HepG2 (cell line): ENCODE results near the gene AKIP1. TPM values are rescaled to one million over a fixed set of nuclear protein-coding genes. Genes with fewer than 3 reads are reported as not detected.

Experiments
- AKAP8 ChIP-seq: sonication (generic); formaldehyde crosslinking; IDR thresholded peaks from 2 replicates; pipeline ENCODE4 v1.5.1; 2020; ENCODE audit warnings: mild to moderate bottlenecking, missing genetic modification reagents
- BRD4 ChIP-seq: sonication (generic); formaldehyde crosslinking; IDR thresholded peaks from 2 replicates; pipeline ENCODE4 v1.4.0; 2020; ENCODE audit warnings: missing genetic modification reagents
- HDAC1 ChIP-seq: sonication (generic); formaldehyde crosslinking; IDR thresholded peaks from 2 replicates; pipeline ENCODE4 v1.5.1; 2020; ENCODE audit warnings: mild to moderate bottlenecking, missing genetic modification reagents
- HNF4A ChIP-seq: sonication (generic); formaldehyde crosslinking; IDR thresholded peaks from 2 replicates; pipeline ENCODE4 v1.4.0; 2020; ENCODE audit warnings: missing genetic modification reagents
- KDM2A ChIP-seq: sonication (generic); formaldehyde crosslinking; IDR thresholded peaks from 2 replicates; pipeline ENCODE4 v1.4.0; 2020; ENCODE audit warnings: low read depth, missing genetic modification reagents, borderline replicate concordance
- KLF15 ChIP-seq: sonication (generic); formaldehyde crosslinking; IDR thresholded peaks from 2 replicates; pipeline ENCODE4 v1.8.1; 2023; ENCODE audit warnings: borderline replicate concordance, mild to moderate bottlenecking, inconsistent platforms, missing genetic modification reagents, mixed read lengths
- KMT2B ChIP-seq: IDR thresholded peaks from 2 replicates; pipeline ENCODE4 v1.6.1; 2016; ENCODE audit warnings: missing genetic modification reagents, missing compliant biosample characterization
- MNT ChIP-seq: fragments of 450-650 bp; IDR thresholded peaks from 2 replicates; pipeline ENCODE4 v1.6.1; 2016
- MXI1 ChIP-seq: IDR thresholded peaks from 3 replicates; pipeline ENCODE4 v1.6.1; 2012; ENCODE audit warnings: low read depth, low read length, inconsistent platforms, borderline replicate concordance
- NR2F2 ChIP-seq: IDR thresholded peaks from 2 replicates; pipeline ENCODE4 v1.6.1; 2012; ENCODE audit warnings: low read depth, inconsistent platforms, borderline replicate concordance
- SMYD3 ChIP-seq: sonication (generic); formaldehyde crosslinking; IDR thresholded peaks from 2 replicates; pipeline ENCODE4 v1.8.1; 2023; ENCODE audit warnings: mild to moderate bottlenecking, missing genetic modification reagents
- TARDBP ChIP-seq: sonication (generic); formaldehyde crosslinking; IDR thresholded peaks from 2 replicates; pipeline ENCODE4 v1.8.0; 2022; ENCODE audit warnings: mild to moderate bottlenecking, missing genetic modification reagents
- TFDP2 ChIP-seq: sonication (generic); formaldehyde crosslinking; IDR thresholded peaks from 2 replicates; pipeline ENCODE4 v1.4.0; 2020; ENCODE audit warnings: missing genetic modification reagents
- TMF1 ChIP-seq: sonication (generic); formaldehyde crosslinking; IDR thresholded peaks from 2 replicates; pipeline ENCODE4 v1.8.1; 2022; ENCODE audit warnings: low read depth, missing genetic modification reagents
- YY1 ChIP-seq: IDR thresholded peaks from 2 replicates; pipeline ENCODE4 v1.6.1; 2011; ENCODE audit warnings: low read length, low read depth, moderate library complexity, mild to moderate bottlenecking; ENCODE audit not compliant: insufficient read depth, insufficient replicate concordance
- ZBTB14 ChIP-seq: sonication (generic); formaldehyde crosslinking; IDR thresholded peaks from 2 replicates; pipeline ENCODE4 v1.4.0; 2020; ENCODE audit warnings: missing genetic modification reagents
- ZNF205 ChIP-seq: IDR thresholded peaks from 2 replicates; pipeline ENCODE4 v1.6.1; 2018; ENCODE audit warnings: missing biosample characterization, missing genetic modification reagents
- ZNF430 ChIP-seq: sonication (generic); formaldehyde crosslinking; IDR thresholded peaks from 2 replicates; pipeline ENCODE4 v1.9.0; 2021; ENCODE audit warnings: mild to moderate bottlenecking, missing genetic modification reagents
- ZNF446 ChIP-seq: sonication (generic); formaldehyde crosslinking; IDR thresholded peaks from 2 replicates; pipeline ENCODE4 v1.5.0; 2020; ENCODE audit warnings: mild to moderate bottlenecking, missing genetic modification reagents
- ZNF598 ChIP-seq: sonication (generic); formaldehyde crosslinking; IDR thresholded peaks from 2 replicates; pipeline ENCODE4 v1.5.1; 2020; ENCODE audit warnings: mild to moderate bottlenecking, missing genetic modification reagents, borderline replicate concordance
- ZNF709 ChIP-seq: sonication (generic); formaldehyde crosslinking; IDR thresholded peaks from 2 replicates; pipeline ENCODE4 v1.5.0; 2020; ENCODE audit warnings: mild to moderate bottlenecking, missing genetic modification reagents
- ZNF782 ChIP-seq: sonication (generic); formaldehyde crosslinking; IDR thresholded peaks from 2 replicates; pipeline ENCODE4 v1.4.0; 2020; ENCODE audit warnings: missing genetic modification reagents, mild to moderate bottlenecking, borderline replicate concordance
- polyA plus RNA-seq, 8 experiments: library from polyadenylated mRNA; depleted of rRNA in 3 of 8; stranded (reverse) in 7 of 8; unstranded in 1 of 8; fragments of >200 nt; fragmentation: Illumina TruSeq in 4 of 8; extraction: Trizol in 4 of 8; gene quantifications; 2 replicates each; pipeline versions ENCODE4 v1.2.1 to v1.2.3, GENCODE V29; 2011 to 2016; ENCODE audit warnings: low read depth in 4 of 8, missing spikeins in 1 of 8, mixed read lengths in 1 of 8; ENCODE audit not compliant: insufficient read depth in 1 of 8
- total RNA-seq, 5 experiments: library from RNA; depleted of rRNA; stranded (reverse); fragments of >200 nt; fragmentation: Illumina TruSeq; extraction: Trizol; gene quantifications; 2 replicates each; pipeline ENCODE4 v1.2.3, GENCODE V29; 2016; ENCODE audit warnings: low read depth in 1 of 5
- TF ChIP-seq, protein P1 (sequence below): IDR thresholded peaks from 2 replicates; pipeline ENCODE4 v1.6.1; 2016; ENCODE audit warnings: mild to moderate bottlenecking

The AKIP1 gene
- total and polyA plus RNA-seq, 2 of the 13 experiments (the other 11 are each of a cell fraction or from before 2014, with no cell fraction given) = 10.0 to 20.3 TPM

DNA sequence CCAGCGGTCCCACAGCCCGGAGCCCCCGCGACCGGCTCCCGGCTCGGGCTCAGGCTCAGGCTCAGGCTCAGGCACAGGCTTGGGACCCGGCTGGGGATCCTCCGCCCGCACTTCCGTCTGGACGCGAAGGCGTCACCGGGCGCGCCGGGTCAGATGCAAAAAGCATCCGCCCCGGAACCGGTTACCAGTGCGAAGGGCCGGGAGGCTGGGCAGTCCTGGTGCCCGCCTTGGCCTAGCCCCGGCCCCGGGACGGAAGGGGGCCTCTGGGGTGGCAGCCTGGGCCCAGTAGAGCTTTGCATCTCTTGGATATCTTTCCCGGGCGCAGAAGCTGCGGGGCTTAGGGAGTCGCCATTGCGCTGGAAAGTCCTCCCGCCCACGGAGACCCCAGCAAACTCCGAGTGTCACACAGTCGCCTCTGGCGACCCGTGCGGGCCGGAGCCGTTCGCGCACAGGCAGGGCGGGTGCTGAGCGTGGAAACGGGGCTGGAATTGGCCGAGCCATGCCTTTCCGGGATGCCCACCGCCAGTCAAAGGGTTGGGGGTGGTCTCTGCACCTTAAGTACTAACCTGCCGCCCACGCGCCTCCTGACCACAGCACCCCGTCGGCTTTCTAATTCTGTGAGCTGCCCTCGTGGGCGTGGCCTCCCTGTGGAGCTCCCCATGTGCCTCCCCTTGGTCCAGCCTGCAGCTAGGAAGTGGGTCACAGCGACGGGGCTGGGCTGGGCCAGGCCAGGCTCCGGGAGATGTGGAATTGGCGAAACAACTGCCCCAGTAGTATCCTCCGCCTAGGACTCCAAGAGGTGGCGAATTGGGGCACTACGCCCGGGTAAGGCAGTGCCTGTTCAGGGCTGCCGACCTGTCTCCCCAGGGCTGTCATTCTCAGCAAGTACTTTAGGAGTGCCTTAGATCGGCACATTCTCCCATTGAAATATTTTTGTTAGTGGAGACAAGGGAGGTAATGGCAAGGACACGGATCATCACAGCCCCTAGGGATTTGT lies 53.6 kb downstream of the AKIP1 start, which contains the start of gene TMEM9B (continued):
- TF ChIP-seq ZBTB14 (CRISPR knock-in tag) = 0 out of 2 replicates have a peak, but pooled peaks have one; percentile 23
- TF ChIP-seq ZNF598 (CRISPR knock-in tag) = peak; percentile 69; the same call in 1 of the 2 replicates
- TF ChIP-seq MXI1 = peak; percentile 83; the same call in 2 of the 3 replicates
- peak; percentile 53; the same call in 1 of the 2 replicates for TF ChIP-seq BRD4
- TF ChIP-seq KDM2A (CRISPR knock-in tag) = peak; percentile 84
- TF ChIP-seq ZNF205 (CRISPR knock-in tag) = 0 out of 2 replicates have a peak, but pooled peaks have one; percentile 25
- TF ChIP-seq HDAC1 (CRISPR knock-in tag) = peak; percentile 96
- TF ChIP-seq YY1 = peak; percentile 72
- TF ChIP-seq HNF4A (CRISPR knock-in tag) = peak; percentile 35; the same call in 1 of the 2 replicates
- TF ChIP-seq ZNF430 (CRISPR knock-in tag) = peak; percentile 62; the same call in 1 of the 2 replicates
- TF ChIP-seq AKAP8 = peak; percentile 52; the same call in 1 of the 2 replicates
- TF ChIP-seq MNT = peak; percentile 61; the same call in 1 of the 2 replicates
- TF ChIP-seq TARDBP = peak; percentile 33; the same call in 1 of the 2 replicates
- no peak; the same call in 1 of the 2 replicates for TF ChIP-seq SMYD3 (CRISPR knock-in tag)
- peak; percentile 31; the same call in 1 of the 2 replicates for TF ChIP-seq NR2F2
- TF ChIP-seq TFDP2 (CRISPR knock-in tag) = peak; percentile 46; the same call in 1 of the 2 replicates
- TF ChIP-seq TMF1 (CRISPR knock-in tag) = no peak
- 0 out of 2 replicates have a peak, but pooled peaks have one; percentile 13 for TF ChIP-seq ZNF446 (CRISPR knock-in tag)
- peak; percentile 64; the same call in 1 of the 2 replicates for TF ChIP-seq ZNF709 (CRISPR knock-in tag)
- TF ChIP-seq, protein P1, sequence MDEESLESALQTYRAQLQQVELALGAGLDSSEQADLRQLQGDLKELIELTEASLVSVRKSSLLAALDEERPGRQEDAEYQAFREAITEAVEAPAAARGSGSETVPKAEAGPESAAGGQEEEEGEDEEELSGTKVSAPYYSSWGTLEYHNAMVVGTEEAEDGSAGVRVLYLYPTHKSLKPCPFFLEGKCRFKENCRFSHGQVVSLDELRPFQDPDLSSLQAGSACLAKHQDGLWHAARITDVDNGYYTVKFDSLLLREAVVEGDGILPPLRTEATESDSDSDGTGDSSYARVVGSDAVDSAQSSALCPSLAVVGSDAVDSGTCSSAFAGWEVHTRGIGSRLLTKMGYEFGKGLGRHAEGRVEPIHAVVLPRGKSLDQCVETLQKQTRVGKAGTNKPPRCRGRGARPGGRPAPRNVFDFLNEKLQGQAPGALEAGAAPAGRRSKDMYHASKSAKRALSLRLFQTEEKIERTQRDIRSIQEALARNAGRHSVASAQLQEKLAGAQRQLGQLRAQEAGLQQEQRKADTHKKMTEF (CRISPR knock-in tag) = peak; percentile 94
- peak; percentile 16; the same call in 1 of the 2 replicates for TF ChIP-seq KLF15 (CRISPR knock-in tag)
- peak; percentile 87 for TF ChIP-seq KMT2B (CRISPR knock-in tag)
- TF ChIP-seq ZNF782 (CRISPR knock-in tag) = 0 out of 2 replicates have a peak, but pooled peaks have one; percentile 6
